Heart left ventricle (tissue), 16 donors: ENCODE measurements around the gene TINAGL1. TPM values are rescaled to one million over a fixed set of nuclear protein-coding genes. Genes with fewer than 3 reads are reported as not detected.

Source experiments
- ATAC-seq, 4 donors: fragments of 200-7000 bp; cut with Tn5 transposase; one replicate each; pipeline ENCODE4 v1.9.1; 2020 to 2022; ENCODE audit warnings: moderate library complexity in 4 of 4, mild to moderate bottlenecking in 3 of 4, moderate number of reproducible peaks in 1 of 4
- DNase-seq, 5 donors: peaks; one replicate each; pipeline ENCODE4 v3.0.0-alpha.2; 2020
- H3K27ac ChIP-seq, 12 donors: fragments of 200-600 bp; sonication (generic) in 4 of 12; one replicate each; pipeline versions ENCODE4 v1.5.0 to v1.8.0; 2016 to 2022; ENCODE audit warnings: mild to moderate bottlenecking in 2 of 12
- H3K27me3 ChIP-seq, 9 donors: fragments of 200-600 bp; sonication (generic) in 2 of 9; one replicate each; pipeline versions ENCODE4 v1.5.1 to v1.8.0; 2016 to 2022; ENCODE audit warnings: mild to moderate bottlenecking in 3 of 9
- H3K36me3 ChIP-seq, 9 donors: fragments of 200-600 bp; sonication (generic) in 2 of 9; one replicate each; pipeline versions ENCODE4 v1.5.0 to v1.8.0; 2018 to 2022; ENCODE audit warnings: mild to moderate bottlenecking in 2 of 9
- H3K4me1 ChIP-seq, 12 donors: fragments of 200-600 bp; sonication (generic) in 4 of 12; one replicate each; pipeline versions ENCODE4 v1.5.0 to v1.8.0; 2016 to 2022; ENCODE audit warnings: mild to moderate bottlenecking in 3 of 12
- H3K4me3 ChIP-seq, 12 donors: fragments of 200-600 bp; sonication (generic) in 4 of 12; one replicate each; pipeline versions ENCODE4 v1.5.0 to v1.8.0; 2017 to 2022; ENCODE audit warnings: mild to moderate bottlenecking in 9 of 12, moderate library complexity in 4 of 12
- H3K9me3 ChIP-seq, 12 donors: fragments of 200-600 bp; sonication (generic) in 4 of 12; one replicate each; pipeline versions ENCODE4 v1.5.0 to v1.8.0; 2016 to 2022; ENCODE audit warnings: mild to moderate bottlenecking in 1 of 12
- POLR2A ChIP-seq, 2 donors: fragments of 450-650 bp; IDR thresholded peaks; one replicate each; pipeline ENCODE4 v1.6.1; 2017; ENCODE audit warnings: antibody characterized with exemption in 2 of 2, mild to moderate bottlenecking in 2 of 2, moderate library complexity in 2 of 2
- WGBS, 4 donors: extraction: QIAGEN DNeasy Blood & Tissue Kit in 2 of 4; methylation state at CpG; one replicate each; pipeline versions ENCODE4 v1.1.5 to v1.1.7; 2013 to 2018; 5-methylcytosine and 5-hydroxymethylcytosine counted together
- intact Hi-C, 10 donors: fragments of 100-400 bp; cut with DNase I; formaldehyde crosslinking; loops; one replicate each; pipeline versions ENCODE4 v1.11.1 to v1.14.2; 2022
- polyA plus RNA-seq, 2 donors: library from polyadenylated mRNA; stranded (reverse); fragments of 200-250 nt; gene quantifications; one replicate each; pipeline ENCODE4 v1.2.3, GENCODE V29; 2013
- total RNA-seq, 9 donors: library from RNA; depleted of rRNA in 2 of 9; stranded (reverse); fragments of >200 nt in 2 of 9; fragmentation: NEBNext Ultra II Directional in 3 of 9; extraction: Animal tissue kit (Norgen Biotek cat#: 25700) in 3 of 9; gene quantifications; one replicate each; pipeline versions ENCODE4 v1.1.0 to v1.2.4, GENCODE V29; 2016 to 2023
- TF ChIP-seq, protein P1 (sequence below), 12 donors: fragments of 200-600 bp; sonication (generic) in 4 of 12; IDR thresholded peaks; one replicate each; pipeline versions ENCODE4 v1.5.0 to v1.8.0; 2018 to 2022; ENCODE audit warnings: antibody characterized with exemption in 12 of 12, mild to moderate bottlenecking in 5 of 12
- donor health status: ischemic (EF 13 %, LVEDD 7.1; RV severe dilation, severe dysfunction).
- donor health status: healthy with polysubstance abuse.
- donor health status: DM: no; HTN: yes; CAD: no.
- donor health status: DM: no; HTN: no; CAD: no.
- donor health status: ischemic (EF 25% LVEDD 6.9; RV normal size, moderate dysfunction).
- donor health status: ischemic (EF 25% LVEDD 5.7; RV mildly dilated, moderate dysfunction).
- donor health status: healthy.
- donor health status: DM: yes; HTN: yes; CAD: no.
- donor health status: ischemic (EF 35%, LVEDD 5.7; RV mildly dilated, moderate dysfunction).
- donor health status: nonischemic (EF 11% LVEDD 7.7; RV severe dilation, severe dysfunction).
- donor health status: DM: yes; HTN: yes; CAD: no.
- donor health status: PGD.
- donor health status: ischemic (EF 29% LVEDD 5.4; RV normal size, mild dysfunction).
- donor health status: nonischemic (EF 23%, LVEDD 6.1; RV moderate dilation, normal function).

The TINAGL1 gene
- total and polyA plus RNA-seq, 11 donors: 136 to 697 (median 204) TPM

DNA sequence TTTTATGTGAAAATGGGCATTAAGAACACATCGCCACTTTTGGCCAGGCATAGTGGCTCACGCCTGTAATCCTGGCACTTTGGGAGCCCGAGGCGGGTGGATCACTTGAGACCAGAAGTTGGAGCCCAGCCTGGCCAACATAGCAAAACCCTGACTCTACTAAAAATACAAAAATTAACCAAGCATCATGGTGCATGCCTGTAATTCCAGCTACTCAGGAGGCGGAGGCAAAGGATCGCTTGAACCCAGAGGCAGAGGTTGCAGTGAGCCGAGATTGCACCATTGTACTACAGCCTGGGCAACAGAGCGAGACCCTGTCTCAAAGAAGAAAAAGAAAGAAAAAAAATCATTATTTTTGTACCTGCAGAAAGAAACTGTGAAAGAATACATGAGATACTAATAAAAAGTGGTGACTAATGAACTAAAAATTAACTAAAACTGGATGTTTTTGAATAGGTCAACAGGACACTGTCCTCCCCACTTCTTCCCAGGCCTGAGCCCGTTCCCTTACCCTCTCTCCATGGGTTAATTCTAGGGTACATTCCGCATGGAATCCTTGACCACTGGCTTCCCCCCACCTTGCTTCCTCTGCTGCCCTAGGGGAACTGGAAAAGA, 8.3 kb upstream of the TINAGL1 start:
- no peaks in the 10 kb centered on the region for H3K27me3 ChIP-seq
- DNase-seq (no peak), ATAC-seq (no peak)
- H3K9me3 ChIP-seq: no peaks in the 10 kb centered on the region
- intact Hi-C loops: loop anchor here in 6 of 10 donors (2.0 to 10.0 kb wide), 4 partner anchors 25 to 227 kb away; no protein-coding TSS in a partner anchor
- WGBS, 4 donors: 74 to 78% (median 75%) methylated on average over 10 of the region's 10 CpGs
- peak overlapping the region in 10 of 12 donors; percentile 15 to 79 (median 68) for H3K27ac ChIP-seq
- H3K4me1 ChIP-seq: peaks cover 3 to 33% (median 16%) of the 10 kb centered on the region in 12 donors
- H3K4me3 ChIP-seq: no peak overlapping the region
- H3K36me3 ChIP-seq: no peaks in the 10 kb centered on the region
- TF ChIP-seq POLR2A (IDR thresholded peaks at IDR 0.05): no peak
- TF ChIP-seq, protein P1, sequence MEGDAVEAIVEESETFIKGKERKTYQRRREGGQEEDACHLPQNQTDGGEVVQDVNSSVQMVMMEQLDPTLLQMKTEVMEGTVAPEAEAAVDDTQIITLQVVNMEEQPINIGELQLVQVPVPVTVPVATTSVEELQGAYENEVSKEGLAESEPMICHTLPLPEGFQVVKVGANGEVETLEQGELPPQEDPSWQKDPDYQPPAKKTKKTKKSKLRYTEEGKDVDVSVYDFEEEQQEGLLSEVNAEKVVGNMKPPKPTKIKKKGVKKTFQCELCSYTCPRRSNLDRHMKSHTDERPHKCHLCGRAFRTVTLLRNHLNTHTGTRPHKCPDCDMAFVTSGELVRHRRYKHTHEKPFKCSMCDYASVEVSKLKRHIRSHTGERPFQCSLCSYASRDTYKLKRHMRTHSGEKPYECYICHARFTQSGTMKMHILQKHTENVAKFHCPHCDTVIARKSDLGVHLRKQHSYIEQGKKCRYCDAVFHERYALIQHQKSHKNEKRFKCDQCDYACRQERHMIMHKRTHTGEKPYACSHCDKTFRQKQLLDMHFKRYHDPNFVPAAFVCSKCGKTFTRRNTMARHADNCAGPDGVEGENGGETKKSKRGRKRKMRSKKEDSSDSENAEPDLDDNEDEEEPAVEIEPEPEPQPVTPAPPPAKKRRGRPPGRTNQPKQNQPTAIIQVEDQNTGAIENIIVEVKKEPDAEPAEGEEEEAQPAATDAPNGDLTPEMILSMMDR (IDR thresholded peaks at IDR 0.05): no peak

GRCh38 chr1:31568895-31569595, 7.3 kb upstream of the TINAGL1 start:
- peak in 4 of 5 donors; percentile 78 to 88 (median 82) for DNase-seq
- Histone ChIP-seq H3K27ac (peak overlapping the region; percentile 15 to 79 (median 68)), H3K4me3 (no peak overlapping the region), H3K27me3 (no peaks in the 10 kb centered on the region), H3K9me3 (no peaks in the 10 kb centered on the region), H3K4me1 (peaks cover 8 to 41% (median 23%) of the 10 kb centered on the region in 12 donors), H3K36me3 (no peaks in the 10 kb centered on the region)
- TF ChIP-seq, protein P1 (IDR thresholded peaks at IDR 0.05): no peak
- TF ChIP-seq POLR2A (IDR thresholded peaks at IDR 0.05): no peak
- WGBS, 4 donors: 49 to 78% (median 61%) methylated on average over 10 to 11 of the region's 11 CpGs
- peak; percentile 74 to 91 (median 90) for ATAC-seq
- intact Hi-C loops: loop anchor here in 5 of 10 donors (5.0 to 10.0 kb wide), 3 partner anchors 58 to 226 kb away; no protein-coding TSS in a partner anchor

GRCh38 chr1:31569596-31570173, 6.6 kb upstream of the TINAGL1 start:
- no peak for ATAC-seq
- Histone ChIP-seq H3K9me3 (no peaks in the 10 kb centered on the region), H3K36me3 (no peaks in the 10 kb centered on the region), H3K4me3 (no peak overlapping the region), H3K27ac (peak overlapping the region; percentile 15 to 79 (median 68)), H3K27me3 (no peaks in the 10 kb centered on the region), H3K4me1 (peaks cover 14 to 41% (median 27%) of the 10 kb centered on the region in 12 donors)
- TF ChIP-seq, protein P1 (IDR thresholded peaks at IDR 0.05): no peak
- no peak for TF ChIP-seq POLR2A (IDR thresholded peaks at IDR 0.05)
- intact Hi-C loops: loop anchor here in 6 of 10 donors (5.0 to 10.0 kb wide), 4 partner anchors 58 to 225 kb away; no protein-coding TSS in a partner anchor
- no peak for DNase-seq
- 89 to 92% (median 90%) methylated on average over 13 of the region's 13 CpGs for WGBS, 4 donors

- TF ChIP-seq, protein P1 (IDR thresholded peaks at IDR 0.05): no peak
- no peak for TF ChIP-seq POLR2A (IDR thresholded peaks at IDR 0.05)
- intact Hi-C loops: loop anchor here in 1 of 10 donors (5.0 kb wide), 1 partner anchor 217 kb away; no protein-coding TSS in a partner anchor
- Histone ChIP-seq H3K4me3 (no peak overlapping the region), H3K27me3 (no peaks in the 10 kb centered on the region), H3K9me3 (no peaks in the 10 kb centered on the region), H3K36me3 (no peaks in the 10 kb centered on the region), H3K4me1 (peaks cover 15 to 45% (median 32%) of the 10 kb centered on the region in 12 donors), H3K27ac (peak overlapping the region in 2 of 12 donors; percentile 3 to 78)
- DNase-seq (no peak), ATAC-seq (no peak)
- WGBS, 4 donors: 93 to 96% (median 95%) methylated on average over 11 of the region's 11 CpGs
Observed at GRCh38 chr1:31570228-31570627, 6.1 kb upstream of the TINAGL1 start.
